Stimulated activated naive CD4-positive, alpha-beta T cell treated with Interleukin-2 at 50 U/mL for 16 hours (primary cell): ENCODE measurements around the gene TPT1.
"Not testable (repeated sequence)": the region's sequence is repeated elsewhere in the genome, so short reads cannot be mapped to it uniquely, and the experiment has no call there.

Source experiments
- DNase-seq: peaks from one replicate; lab custom pipeline; 2025; lab: John Stamatoyannopoulos, UW

TPT1 gene

GRCh38 chr13:45302507-45302906 is 38.5 kb downstream of the TPT1 start:
- DNase-seq: no peak

- DNase-seq: no peak
Observed at GRCh38 chr13:45301263-45301662, 39.7 kb downstream of the TPT1 start.

- DNase-seq: no peak
Observed at GRCh38 chr13:45300190-45300985, 40.6 kb downstream of the TPT1 start.

GRCh38 chr13:45299194-45299593 is 41.8 kb downstream of the TPT1 start:
- DNase-seq: no peak

- DNase-seq: not testable (repeated sequence)
Observed at GRCh38 chr13:45298550-45298949, 42.4 kb downstream of the TPT1 start.

DNA sequence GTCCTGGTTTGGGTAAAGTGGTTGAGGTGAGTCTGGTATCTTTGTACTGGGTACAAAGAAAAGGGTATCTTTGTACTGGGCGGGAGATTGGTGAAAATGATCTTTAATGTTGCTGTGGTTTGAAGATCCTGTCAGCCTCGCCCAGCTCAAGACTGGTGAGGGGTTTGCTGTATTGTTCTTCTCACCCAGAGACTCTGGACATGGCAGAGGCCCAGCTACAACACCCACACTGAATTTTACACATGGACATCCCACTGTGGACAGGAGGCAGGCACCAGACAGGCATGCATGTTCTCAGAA is 42.8 kb downstream of the TPT1 start:
- DNase-seq: no peak

DNA sequence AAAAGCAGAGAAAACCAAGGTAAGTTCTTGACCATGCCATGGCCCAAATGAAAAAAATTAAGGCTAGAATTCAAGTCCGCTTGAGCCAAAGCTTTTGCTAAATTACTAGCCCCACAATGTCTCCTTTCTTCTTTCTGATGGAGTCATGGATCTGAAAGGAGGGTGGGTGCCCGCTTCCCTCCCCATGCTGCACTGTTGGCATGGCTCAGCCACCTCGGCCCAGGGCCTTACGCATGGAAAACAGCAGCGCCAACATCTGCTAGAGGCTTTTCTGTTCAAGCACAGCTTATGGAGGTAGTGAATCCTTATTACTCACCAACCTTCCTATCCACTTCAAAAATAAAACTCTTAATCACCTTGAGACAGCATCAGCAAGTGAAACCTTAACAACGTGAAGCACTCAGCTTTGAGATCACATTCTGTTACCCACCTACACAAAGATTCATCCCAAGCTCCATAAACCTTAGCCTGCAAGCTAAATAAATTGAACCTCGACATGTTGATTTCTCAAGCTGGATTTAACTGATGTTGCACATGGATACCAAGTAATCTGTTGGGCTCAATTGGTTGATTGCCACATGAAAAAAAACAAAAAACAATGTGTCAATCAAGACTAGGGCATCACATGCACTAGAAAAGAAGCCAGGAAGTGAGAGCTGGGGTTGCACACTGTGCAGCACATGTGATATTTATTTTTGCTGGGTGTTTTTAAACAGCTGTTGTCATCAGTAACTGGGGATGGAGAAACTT is 43.4 kb downstream of the TPT1 start:
- DNase-seq: no peak

GRCh38 chr13:45296259-45296658 is 44.7 kb downstream of the TPT1 start:
- no peak for DNase-seq

- no peak for DNase-seq
Observed at GRCh38 chr13:45295536-45295935, 45.4 kb downstream of the TPT1 start.

- DNase-seq: no peak
Observed at GRCh38 chr13:45292176-45292575, 48.8 kb downstream of the TPT1 start.

GRCh38 chr13:45289936-45290563 is 50.9 kb downstream of the TPT1 start:
- no peak for DNase-seq
